ENCODE measurements around the gene IGFN1. TPM values are rescaled to one million over a fixed set of nuclear protein-coding genes. Genes with fewer than 3 reads are reported as not detected.

IGFN1 gene
- total and polyA plus RNA-seq, 2 of the 8 experiments (the other 6 are each of a cell fraction or from before 2014, with no cell fraction given) = not detected

DNA sequence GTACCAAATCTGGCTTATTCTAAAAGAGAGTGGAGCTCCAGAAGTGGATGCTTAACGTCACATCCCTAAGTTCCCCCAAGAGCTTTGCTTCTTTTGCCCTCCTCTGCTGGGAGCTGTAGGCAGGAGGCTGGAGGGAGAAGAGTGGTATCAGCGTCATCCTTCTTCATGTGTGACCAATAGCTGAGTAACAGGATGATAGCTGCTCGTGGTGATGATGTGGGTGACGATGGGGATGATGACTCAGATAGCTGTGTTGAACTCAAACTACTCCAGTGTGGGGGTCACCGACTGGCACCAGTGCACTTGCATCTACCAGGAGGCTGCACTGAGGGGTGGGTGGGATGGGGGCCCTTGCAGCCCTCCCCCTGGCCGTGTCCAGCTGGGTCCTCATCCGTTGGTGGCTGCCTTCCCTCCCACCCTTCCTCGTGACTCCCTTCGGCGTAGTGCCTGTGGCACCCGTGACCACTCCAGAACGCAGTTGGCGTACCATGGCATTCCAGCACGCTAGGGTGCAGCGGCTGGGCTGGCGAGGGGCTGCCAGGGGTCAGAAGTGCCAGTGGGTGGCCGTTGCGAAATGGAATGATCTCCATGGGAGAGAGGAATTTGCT lies 1.1 kb downstream of the IGFN1 start:
- Histone ChIP-seq H4K8ac (ENCODE audit: extremely low read depth, insufficient read depth, low read length) (no peak overlapping the region), H3K27me3 (replicated peaks in 1 of 4; ENCODE audit: control insufficient read depth in 3 of 4, extremely low read depth in 1 of 4, insufficient read depth in 3 of 4, low read length in 3 of 4) (no peaks in the 10 kb centered on the region), H2BK12ac (ENCODE audit: low read depth, low read length) (no peak overlapping the region), H3K23me2 (ENCODE audit: low read depth, low read length) (no peaks in the 10 kb centered on the region), H3K27ac (ENCODE audit: low read depth, low read length) (no peak overlapping the region), H3K79me2 (ENCODE audit: control insufficient read depth in 1 of 2, insufficient read depth in 2 of 2, low read length in 2 of 2) (no peaks in the 10 kb centered on the region), H2BK15ac (ENCODE audit: low read length) (no peak overlapping the region), H2BK5ac (ENCODE audit: low read depth, low read length) (no peak overlapping the region), H3K4me2 (ENCODE audit: insufficient read depth in 1 of 2, low read depth in 2 of 2, low read length in 2 of 2) (no peak overlapping the region), H3K4me3 (ENCODE audit: extremely low read depth in 1 of 4, insufficient read depth in 2 of 4, low read depth in 3 of 4, low read length in 4 of 4) (no peak overlapping the region), H2AK5ac (ENCODE audit: low read depth, low read length) (no peak overlapping the region), H4K20me1 (replicated peaks in 1 of 2; ENCODE audit: control insufficient read depth in 1 of 2, insufficient read depth in 2 of 2, low read length in 2 of 2) (no peaks in the 10 kb centered on the region), H3K18ac (ENCODE audit: extremely low read depth, low read length) (no peak overlapping the region), H3K36me3 (ENCODE audit: control insufficient read depth in 2 of 4, insufficient read depth in 4 of 4, low read length in 3 of 4) (no peaks in the 10 kb centered on the region), H2BK120ac (replicated peaks; ENCODE audit: low read depth, low read length) (no peak overlapping the region), H4K91ac (replicated peaks; ENCODE audit: insufficient read length, low read length) (no peak overlapping the region), H3K14ac (ENCODE audit: insufficient read length) (no peak overlapping the region), H3K79me1 (ENCODE audit: low read depth, low read length) (no peaks in the 10 kb centered on the region), H3K4ac (replicated peaks; ENCODE audit: insufficient read length, low read depth, low read length) (no peak overlapping the region), H2BK20ac (ENCODE audit: low read length) (no peak overlapping the region), H3K9me3 (ENCODE audit: insufficient read depth in 2 of 2, low read depth in 1 of 2, low read length in 1 of 2) (no peaks in the 10 kb centered on the region), H3K56ac (replicated peaks; ENCODE audit: insufficient read length, low read depth, low read length) (no peak overlapping the region), H2AFZ (ENCODE audit: low read length) (no peak overlapping the region), H4K5ac (ENCODE audit: insufficient read length, low read depth, low read length) (no peak overlapping the region), H3K4me1 (replicated peaks in 1 of 4; ENCODE audit: control insufficient read depth in 3 of 4, insufficient read depth in 4 of 4, low read length in 3 of 4) (no peaks in the 10 kb centered on the region), H3K23ac (ENCODE audit: insufficient read length) (no peak overlapping the region), H3K9ac (replicated peaks in 1 of 4; ENCODE audit: extremely low read depth in 1 of 4, low read depth in 3 of 4, low read length in 3 of 4) (no peak overlapping the region)
- no peak for FAIRE-seq
- ChIA-PET POLR2A (ENCODE audit: partially characterized antibody) (interaction anchor here (1.0 kb wide), 1 partner anchor 185 kb away, joined by 3 read pairs; no protein-coding TSS in a partner anchor), CTCF (ENCODE audit: partially characterized antibody) (interaction anchor here (1.0 to 2.2 kb wide), 6 partner anchors 23 to 170 kb away, joined by 3 to 7 read pairs (median 4); no protein-coding TSS in a partner anchor)
- WGBS, 2 experiments (ENCODE audit: extremely low coverage in 1 of 2, insufficient coverage in 1 of 2, insufficient read length in 1 of 2, insufficient replicate concordance in 2 of 2, low coverage in 1 of 2, low lambda C conversion rate in 2 of 2, missing lambda C conversion rate in 1 of 2) = 84% methylated on average over 18 of the region's 18 CpGs; no CpG with 5 or more reads in 1 of the 2 experiments
- DNase-seq (ENCODE audit: low read depth in 1 of 2, low spot score in 2 of 2) = no peak
- TF ChIP-seq, protein P1, sequence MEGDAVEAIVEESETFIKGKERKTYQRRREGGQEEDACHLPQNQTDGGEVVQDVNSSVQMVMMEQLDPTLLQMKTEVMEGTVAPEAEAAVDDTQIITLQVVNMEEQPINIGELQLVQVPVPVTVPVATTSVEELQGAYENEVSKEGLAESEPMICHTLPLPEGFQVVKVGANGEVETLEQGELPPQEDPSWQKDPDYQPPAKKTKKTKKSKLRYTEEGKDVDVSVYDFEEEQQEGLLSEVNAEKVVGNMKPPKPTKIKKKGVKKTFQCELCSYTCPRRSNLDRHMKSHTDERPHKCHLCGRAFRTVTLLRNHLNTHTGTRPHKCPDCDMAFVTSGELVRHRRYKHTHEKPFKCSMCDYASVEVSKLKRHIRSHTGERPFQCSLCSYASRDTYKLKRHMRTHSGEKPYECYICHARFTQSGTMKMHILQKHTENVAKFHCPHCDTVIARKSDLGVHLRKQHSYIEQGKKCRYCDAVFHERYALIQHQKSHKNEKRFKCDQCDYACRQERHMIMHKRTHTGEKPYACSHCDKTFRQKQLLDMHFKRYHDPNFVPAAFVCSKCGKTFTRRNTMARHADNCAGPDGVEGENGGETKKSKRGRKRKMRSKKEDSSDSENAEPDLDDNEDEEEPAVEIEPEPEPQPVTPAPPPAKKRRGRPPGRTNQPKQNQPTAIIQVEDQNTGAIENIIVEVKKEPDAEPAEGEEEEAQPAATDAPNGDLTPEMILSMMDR (IDR thresholded peaks at IDR 0.05; ENCODE audit: control extremely low read depth in 1 of 3, insufficient read depth in 1 of 3, low read depth in 1 of 3, low read length in 3 of 3) = no peak
- no peak for TF ChIP-seq BACH1 (IDR thresholded peaks at IDR 0.05; ENCODE audit: low read length)
- no peak for TF ChIP-seq EP300 (IDR thresholded peaks at IDR 0.05; ENCODE audit: borderline replicate concordance in 1 of 2, low read depth in 2 of 2, low read length in 2 of 2)
- no peak for TF ChIP-seq GABPA (IDR thresholded peaks at IDR 0.05; ENCODE audit: borderline replicate concordance, insufficient read depth, low read length)
- TF ChIP-seq HDAC6 (IDR thresholded peaks at IDR 0.05; ENCODE audit: low read depth, low read length) = no peak
- no peak for TF ChIP-seq CBX5 (IDR thresholded peaks at IDR 0.05; ENCODE audit: low read depth, low read length)
- no peak for TF ChIP-seq RAD21 (IDR thresholded peaks at IDR 0.05 in 1 of 2, conservative IDR thresholded peaks at IDR 0.05 in 1 of 2; ENCODE audit: low read depth in 2 of 2, low read length in 2 of 2)
- TF ChIP-seq SIN3A (conservative IDR thresholded peaks at IDR 0.05 in 1 of 2, IDR thresholded peaks at IDR 0.05 in 1 of 2; ENCODE audit: low read depth in 1 of 2, low read length in 2 of 2) = no peak
- no peak for TF ChIP-seq RFX5 (IDR thresholded peaks at IDR 0.05; ENCODE audit: borderline replicate concordance, low read depth, low read length)
- TF ChIP-seq POLR2AphosphoS5 (IDR thresholded peaks at IDR 0.05; ENCODE audit: low read depth, low read length) = no peak

Measured in H1 (cell line).